GM18507 (cell line): ENCODE results near the gene SULT2A1.
"Not testable (repeated sequence)": the region's sequence is repeated elsewhere in the genome, so short reads cannot be mapped to it uniquely, and the experiment has no call there.

Experiments
- DNase-seq: peaks from one replicate; pipeline ENCODE4 v3.0.0; 2011; ENCODE audit warnings: low read depth; ENCODE audit not compliant: insufficient read length; ENCODE audit errors: extremely low spot score
- FAIRE-seq: peaks from 2 replicates; lab custom pipeline; 2011; peaks lifted over from hg19 to GRCh38; lab: Jason Lieb, UNC

The SULT2A1 gene

GRCh38 chr19:47886010-47886559, at the start of gene SULT2A1:
TSS of gene SULT2A1 (minus strand) at chr19:47886315. CDS start at chr19:47886257, 58 bp downstream.
- FAIRE-seq (no peak), DNase-seq (no peak)

- FAIRE-seq, DNase-seq: not testable (repeated sequence)
Observed at GRCh38 chr19:47928581-47928980, 42.5 kb upstream of the SULT2A1 start.

GRCh38 chr19:47920107-47920506, 34.0 kb upstream of the SULT2A1 start:
- FAIRE-seq, DNase-seq: not testable (repeated sequence)

- FAIRE-seq, DNase-seq: not testable (repeated sequence)
Observed at GRCh38 chr19:47910191-47910590, 24.1 kb upstream of the SULT2A1 start.

- DNase-seq, FAIRE-seq: not testable (repeated sequence)
Observed at GRCh38 chr19:47909350-47909749, 23.2 kb upstream of the SULT2A1 start.

GRCh38 chr19:47901370-47901769, 15.3 kb upstream of the SULT2A1 start:
- FAIRE-seq = no peak

GRCh38 chr19:47899335-47899734, 13.2 kb upstream of the SULT2A1 start:
- FAIRE-seq (no peak), DNase-seq (no peak)

More at GRCh38 chr19:47901370-47901769, 15.3 kb upstream of the SULT2A1 start:
- DNase-seq = no peak

- DNase-seq (no peak), FAIRE-seq (no peak)
Observed at GRCh38 chr19:47897861-47898260, 11.7 kb upstream of the SULT2A1 start.

- no peak for FAIRE-seq
- no peak for DNase-seq
Observed at GRCh38 chr19:47896773-47897172, 10.7 kb upstream of the SULT2A1 start.

GRCh38 chr19:47896019-47896418, 9.9 kb upstream of the SULT2A1 start:
- DNase-seq (no peak), FAIRE-seq (no peak)

GRCh38 chr19:47895165-47895782, 9.2 kb upstream of the SULT2A1 start:
- FAIRE-seq (no peak), DNase-seq (no peak)

GRCh38 chr19:47891923-47892666, 6.0 kb upstream of the SULT2A1 start:
- no peak for FAIRE-seq
- DNase-seq = no peak

GRCh38 chr19:47891622-47891922, 5.5 kb upstream of the SULT2A1 start:
- DNase-seq = no peak
- no peak for FAIRE-seq

- DNase-seq (no peak), FAIRE-seq (no peak)
Observed at GRCh38 chr19:47890865-47891621, 4.9 kb upstream of the SULT2A1 start.

GRCh38 chr19:47885067-47885463, 1.1 kb downstream of the SULT2A1 start:
- no peak for FAIRE-seq
- DNase-seq = no peak

GRCh38 chr19:47882890-47883289, 3.2 kb downstream of the SULT2A1 start:
- no peak for FAIRE-seq

GRCh38 chr19:47881757-47882156, 4.4 kb downstream of the SULT2A1 start:
- DNase-seq = no peak

More at GRCh38 chr19:47882890-47883289, 3.2 kb downstream of the SULT2A1 start:
- DNase-seq = no peak

GRCh38 chr19:47879385-47879784, 6.7 kb downstream of the SULT2A1 start:
- FAIRE-seq, DNase-seq: not testable (repeated sequence)

More at GRCh38 chr19:47881757-47882156, 4.4 kb downstream of the SULT2A1 start:
- FAIRE-seq = no peak

GRCh38 chr19:47878906-47879305, 7.2 kb downstream of the SULT2A1 start:
- no peak for FAIRE-seq
- DNase-seq = no peak

GRCh38 chr19:47865166-47865565, 20.9 kb downstream of the SULT2A1 start:
- no peak for FAIRE-seq
- no peak for DNase-seq
